ENCODE results near the gene RAET1E.

Gene RAET1E

GRCh38 chr6:149867876-149868640 lies 29.9 kb downstream of the RAET1E start:
- TF ChIP-seq CTCF (IDR thresholded peaks at IDR 0.05; ENCODE audit: low read depth, low read length) = no peak
- H3K4me3 ChIP-seq (ENCODE audit: low read depth, low read length) = no peak overlapping the region

DNA sequence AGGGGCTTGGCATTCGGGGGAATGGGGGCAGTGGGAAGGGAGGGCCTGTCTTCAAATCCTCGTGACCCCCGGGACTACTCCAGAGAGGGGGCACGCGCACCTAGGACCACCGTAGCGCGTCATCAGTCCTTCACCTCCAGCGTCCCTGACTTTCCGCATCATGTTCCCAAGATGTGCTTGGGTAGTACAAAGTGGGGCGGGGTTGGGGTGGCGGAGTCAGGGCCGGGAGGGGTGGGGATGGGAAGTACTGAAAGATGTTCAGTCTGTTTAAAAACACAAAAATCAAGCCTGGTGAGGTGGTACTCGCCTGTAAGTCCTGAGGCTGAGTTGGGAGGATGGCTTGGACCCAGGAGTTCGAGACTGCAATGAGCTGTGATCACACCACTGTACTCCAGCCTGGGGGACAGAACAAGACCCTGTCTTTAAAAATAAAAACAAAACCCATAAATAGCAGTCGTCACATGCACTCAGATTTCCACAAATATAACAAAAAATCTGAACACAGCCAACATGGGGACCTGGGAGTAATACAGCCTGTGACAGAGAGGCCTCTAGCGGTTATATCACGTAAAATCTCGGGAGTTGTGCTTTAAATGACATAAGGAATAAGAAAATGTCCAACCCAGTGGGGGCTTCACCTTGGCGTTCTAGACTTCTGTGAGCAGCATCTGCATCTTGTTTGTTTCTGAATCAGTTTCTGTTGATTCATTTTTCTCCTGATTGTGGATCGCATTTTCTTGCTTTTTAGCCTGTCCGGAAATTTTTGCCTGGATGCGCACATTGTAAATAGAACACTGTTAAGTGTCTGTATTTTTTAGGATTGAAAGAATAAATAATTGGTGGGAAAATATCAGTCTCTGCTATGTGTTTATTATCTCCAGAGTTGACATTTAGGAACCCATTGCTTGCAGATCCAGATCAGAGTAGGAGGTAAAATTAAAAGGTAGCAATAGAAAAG lies 33.1 kb downstream of the RAET1E start:
- peak overlapping the region; percentile 64 for H3K4me3 ChIP-seq (ENCODE audit: low read depth, low read length)
- TF ChIP-seq CTCF (IDR thresholded peaks at IDR 0.05; ENCODE audit: low read depth, low read length) = peak; percentile 57

DNA sequence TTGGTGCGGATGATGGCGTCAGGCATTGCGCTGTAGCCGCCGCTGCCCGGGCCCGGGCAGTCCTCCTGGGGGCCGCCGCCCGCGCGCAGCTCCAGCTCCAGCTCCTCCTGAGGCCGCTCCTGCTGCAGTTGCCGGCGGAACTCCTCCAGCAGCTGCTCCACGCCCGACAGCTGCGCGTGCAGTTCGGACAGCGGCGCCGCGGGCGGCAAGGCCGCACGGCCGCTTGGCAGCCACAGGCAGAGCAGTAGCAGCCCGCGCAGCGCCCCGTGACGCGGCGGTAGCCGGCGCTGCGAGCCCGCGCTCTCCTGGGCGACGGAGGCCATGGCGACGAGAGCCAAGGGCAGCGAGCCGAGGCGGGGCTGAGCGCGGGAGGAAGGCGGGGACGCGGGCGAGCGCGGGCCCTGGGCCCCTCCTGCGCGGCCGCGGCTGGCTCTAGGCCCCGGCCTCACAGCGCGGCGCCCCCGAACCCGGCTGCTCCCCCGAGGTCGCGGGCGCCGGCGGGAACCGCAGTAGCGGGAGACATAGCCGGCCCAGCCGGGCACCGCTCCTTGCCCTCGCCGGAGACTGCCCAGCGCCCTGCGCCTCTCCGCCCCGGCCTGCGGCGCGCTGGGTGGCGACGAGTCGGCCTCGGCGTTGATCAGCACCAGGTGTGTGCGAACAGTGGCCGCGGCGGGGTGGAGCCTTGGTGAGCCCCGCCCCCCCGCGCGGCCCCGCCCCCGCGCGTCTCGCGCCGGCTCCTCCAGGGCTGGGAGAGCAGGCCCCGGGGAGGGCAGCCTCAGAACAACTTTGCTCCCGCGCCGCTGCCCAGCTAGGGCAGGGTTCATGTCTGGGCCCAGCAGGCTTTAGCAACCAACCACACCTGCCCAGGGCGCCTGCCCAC lies 34.0 kb downstream of the RAET1E start, which contains the start of gene LRP11:
Gene LRP11, minus strand, starts transcription at position 662 of the 880 bp plus-strand sequence. Its CDS starts 339 bp downstream, at position 323.
- no peak for TF ChIP-seq CTCF (IDR thresholded peaks at IDR 0.05; ENCODE audit: low read depth, low read length)
- peak within 1 kb of the TSS; percentile 64 for H3K4me3 ChIP-seq (ENCODE audit: low read depth, low read length)

GRCh38 chr6:149862922-149863697 lies 34.8 kb downstream of the RAET1E start:
- no peak for TF ChIP-seq CTCF (IDR thresholded peaks at IDR 0.05; ENCODE audit: low read depth, low read length)
- peak overlapping the region; percentile 64 for H3K4me3 ChIP-seq (ENCODE audit: low read depth, low read length)

DNA sequence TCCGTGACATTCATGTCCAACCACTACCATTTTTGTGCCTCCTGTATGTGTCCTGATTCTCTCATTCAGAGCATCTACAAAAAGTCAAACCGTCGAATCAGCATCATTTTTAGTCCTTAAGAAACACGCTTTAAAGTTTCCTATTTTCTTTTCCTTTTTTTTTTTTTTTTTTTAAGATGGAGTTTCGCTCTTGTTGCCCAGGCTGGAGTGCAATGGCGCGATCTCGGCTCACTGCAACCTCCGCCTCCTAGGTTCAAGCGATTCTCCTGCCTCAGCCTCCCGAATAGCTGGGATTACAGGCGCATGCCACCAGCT lies 35.5 kb downstream of the RAET1E start:
- peak overlapping the region; percentile 64 for H3K4me3 ChIP-seq (ENCODE audit: low read depth, low read length)

DNA sequence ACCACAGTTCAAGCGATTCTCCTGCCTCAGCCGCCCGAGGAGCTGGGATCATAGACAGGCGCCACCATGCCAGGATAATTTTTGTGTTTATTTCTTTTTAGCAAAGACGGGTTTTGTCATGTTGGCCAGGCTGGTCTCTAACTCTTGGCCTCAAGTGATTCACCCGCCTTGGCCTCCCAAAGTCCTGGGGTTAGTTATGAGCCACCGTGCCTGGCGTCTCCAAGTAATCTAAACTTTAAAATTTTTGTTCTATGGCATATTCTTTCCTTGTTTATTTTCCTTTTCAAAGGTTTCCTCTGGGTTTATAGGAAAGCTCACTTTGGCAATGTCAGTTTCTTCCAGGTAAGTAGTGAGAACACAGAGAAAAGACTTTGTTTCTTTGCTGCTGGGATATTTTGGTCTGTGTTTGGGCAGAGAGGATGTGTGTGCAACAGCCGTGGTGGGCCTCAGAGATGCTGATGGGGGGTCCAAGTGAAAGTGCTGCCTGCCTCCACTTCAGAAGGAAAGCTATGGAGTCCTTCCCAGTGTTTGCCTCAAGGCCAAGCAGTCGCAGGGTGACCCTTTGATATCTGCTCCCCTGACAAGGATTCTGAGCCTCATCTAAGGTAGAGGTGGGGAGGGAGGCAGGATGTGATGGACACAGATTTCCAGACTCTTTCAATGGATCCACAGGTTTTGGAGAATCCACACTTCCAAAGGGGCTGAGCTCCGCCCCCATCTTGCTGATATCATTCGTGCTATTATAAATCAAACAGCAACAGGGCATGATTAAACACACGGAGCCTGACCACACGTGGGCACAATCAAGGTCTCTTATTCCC lies 36.1 kb downstream of the RAET1E start:
- peak overlapping the region; percentile 64 for H3K4me3 ChIP-seq (ENCODE audit: low read depth, low read length)
- TF ChIP-seq CTCF (IDR thresholded peaks at IDR 0.05; ENCODE audit: low read depth, low read length) = no peak
